IPS-15b (cell line): ENCODE measurements around the gene MKS1.
A peak's percentile ranks its signal among the peaks of the same experiment; 100 is the strongest.

Source experiments
- H3K27me3 ChIP-seq: one replicate; pipeline ENCODE4 v1.6.1; 2013; ENCODE audit warnings: low read length; ENCODE audit not compliant: control insufficient read depth, insufficient read depth
- H3K36me3 ChIP-seq: one replicate; pipeline ENCODE4 v1.6.1; 2013; ENCODE audit warnings: low read length; ENCODE audit not compliant: control insufficient read depth, insufficient read depth
- H3K4me1 ChIP-seq: one replicate; pipeline ENCODE4 v1.6.1; 2013; ENCODE audit warnings: mild to moderate bottlenecking, low read length; ENCODE audit not compliant: control insufficient read depth, insufficient read depth
- H3K4me3 ChIP-seq: one replicate; pipeline ENCODE4 v1.5.1; 2013; ENCODE audit warnings: low read depth, low read length
- H3K9ac ChIP-seq: one replicate; pipeline ENCODE4 v1.6.1; 2013; ENCODE audit warnings: low read depth, mild to moderate bottlenecking, low read length
- H3K9me3 ChIP-seq: one replicate; pipeline ENCODE4 v1.6.1; 2013; ENCODE audit warnings: mild to moderate bottlenecking, low read length; ENCODE audit not compliant: control insufficient read depth, insufficient read depth

Gene MKS1

GRCh38 chr17:58219007-58219788, at the start of gene MKS1:
Gene MKS1 (minus strand): TSS chr17:58219255. CDS start chr17:58219230, 25 bp downstream.
- no peaks in the 10 kb centered on the region for H3K36me3 ChIP-seq
- H3K9me3 ChIP-seq = no peaks in the 10 kb centered on the region
- H3K4me1 ChIP-seq = no peaks in the 10 kb centered on the region
- H3K9ac ChIP-seq = peak within 1 kb of the TSS; percentile 65
- H3K4me3 ChIP-seq = peak within 1 kb of the TSS; percentile 93
- H3K27me3 ChIP-seq = peaks cover 8% of the 10 kb centered on the region

- Histone ChIP-seq H3K9me3 (no peaks in the 10 kb centered on the region), H3K27me3 (peaks cover 9% of the 10 kb centered on the region), H3K4me1 (no peaks in the 10 kb centered on the region), H3K9ac (no peak overlapping the region), H3K4me3 (no peak overlapping the region), H3K36me3 (no peaks in the 10 kb centered on the region)
Measured at GRCh38 chr17:58268326-58268725, 49.3 kb upstream of the MKS1 start.

- H3K9me3 ChIP-seq = no peaks in the 10 kb centered on the region
- H3K4me1 ChIP-seq = no peaks in the 10 kb centered on the region
- no peak overlapping the region for H3K4me3 ChIP-seq
- peaks cover 9% of the 10 kb centered on the region for H3K27me3 ChIP-seq
- H3K9ac ChIP-seq = no peak overlapping the region
- no peaks in the 10 kb centered on the region for H3K36me3 ChIP-seq
Measured at GRCh38 chr17:58267347-58268324, 48.6 kb upstream of the MKS1 start.

GRCh38 chr17:58265902-58266875, 47.1 kb upstream of the MKS1 start:
- Histone ChIP-seq H3K9ac (no peak overlapping the region), H3K9me3 (no peaks in the 10 kb centered on the region), H3K4me3 (no peak overlapping the region), H3K27me3 (peaks cover 17% of the 10 kb centered on the region), H3K36me3 (no peaks in the 10 kb centered on the region), H3K4me1 (no peaks in the 10 kb centered on the region)

- no peaks in the 10 kb centered on the region for H3K9me3 ChIP-seq
- no peaks in the 10 kb centered on the region for H3K4me1 ChIP-seq
- H3K27me3 ChIP-seq = peaks cover 21% of the 10 kb centered on the region
- H3K36me3 ChIP-seq = no peaks in the 10 kb centered on the region
- no peak overlapping the region for H3K4me3 ChIP-seq
- no peak overlapping the region for H3K9ac ChIP-seq
Measured at GRCh38 chr17:58265271-58265670, 46.2 kb upstream of the MKS1 start.

- Histone ChIP-seq H3K27me3 (peaks cover 25% of the 10 kb centered on the region), H3K9ac (no peak overlapping the region), H3K9me3 (no peaks in the 10 kb centered on the region), H3K4me3 (no peak overlapping the region), H3K4me1 (no peaks in the 10 kb centered on the region), H3K36me3 (no peaks in the 10 kb centered on the region)
Measured at GRCh38 chr17:58264407-58265103, 45.5 kb upstream of the MKS1 start.

DNA sequence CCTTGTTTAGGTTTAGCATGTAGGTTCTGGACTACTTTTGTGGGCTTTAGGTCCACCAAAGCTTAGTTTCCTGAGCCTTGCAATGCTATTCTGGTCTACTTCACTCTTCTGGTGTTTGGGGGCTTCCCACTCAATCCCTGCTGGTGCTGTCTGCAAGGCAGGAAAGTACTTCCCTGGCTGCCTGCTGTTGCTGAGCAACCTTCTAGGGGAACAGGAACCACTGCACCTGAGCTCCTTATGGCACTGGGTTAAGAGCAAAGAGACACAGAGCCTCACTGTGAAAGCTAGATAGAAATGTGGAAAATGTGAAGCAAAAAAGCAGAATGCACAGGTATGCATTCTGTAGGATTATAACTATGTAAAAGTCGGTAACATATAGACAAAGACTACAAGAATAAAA, 44.7 kb upstream of the MKS1 start:
- Histone ChIP-seq H3K36me3 (no peaks in the 10 kb centered on the region), H3K9me3 (no peaks in the 10 kb centered on the region), H3K27me3 (peaks cover 28% of the 10 kb centered on the region), H3K9ac (no peak overlapping the region), H3K4me3 (no peak overlapping the region), H3K4me1 (no peaks in the 10 kb centered on the region)

DNA sequence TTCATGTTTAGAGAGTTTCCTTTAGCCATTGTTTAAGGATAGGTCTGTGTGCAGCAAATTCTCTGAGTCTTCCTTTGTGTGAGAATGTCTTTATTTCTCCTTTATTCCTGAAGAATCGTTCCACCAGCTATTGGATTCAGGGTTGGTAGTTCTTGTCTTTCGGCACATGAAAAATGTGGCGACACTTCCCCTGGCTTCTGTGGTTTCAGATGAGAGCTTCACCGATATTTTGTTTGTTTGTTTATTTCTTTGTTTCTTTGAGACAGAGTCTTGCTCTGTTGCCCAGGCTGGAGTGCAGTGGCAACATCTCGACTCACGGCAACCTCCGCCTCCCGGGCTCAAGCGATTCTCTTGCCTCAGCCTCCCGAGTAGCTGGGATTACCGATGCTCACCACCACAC, 43.1 kb upstream of the MKS1 start:
- Histone ChIP-seq H3K9ac (no peak overlapping the region), H3K4me3 (no peak overlapping the region), H3K4me1 (no peaks in the 10 kb centered on the region), H3K36me3 (no peaks in the 10 kb centered on the region), H3K27me3 (peaks cover 28% of the 10 kb centered on the region), H3K9me3 (no peaks in the 10 kb centered on the region)

- no peak overlapping the region for H3K9ac ChIP-seq
- peaks cover 5% of the 10 kb centered on the region for H3K9me3 ChIP-seq
- H3K4me3 ChIP-seq = no peak overlapping the region
- H3K27me3 ChIP-seq = peaks cover 45% of the 10 kb centered on the region
- peaks cover 3% of the 10 kb centered on the region for H3K4me1 ChIP-seq
- no peaks in the 10 kb centered on the region for H3K36me3 ChIP-seq
Measured at GRCh38 chr17:58254803-58255202, 35.7 kb upstream of the MKS1 start.

- no peak overlapping the region for H3K4me3 ChIP-seq
- no peaks in the 10 kb centered on the region for H3K36me3 ChIP-seq
- H3K9me3 ChIP-seq = peaks cover 5% of the 10 kb centered on the region
- peaks cover 58% of the 10 kb centered on the region for H3K27me3 ChIP-seq
- no peak overlapping the region for H3K9ac ChIP-seq
- H3K4me1 ChIP-seq = peaks cover 3% of the 10 kb centered on the region
Measured at GRCh38 chr17:58253082-58253481, 34.0 kb upstream of the MKS1 start.
